Stimulated activated naive CD8-positive, alpha-beta T cell treated with anti-CD3 and anti-CD28 coated beads, Interleukin-15, amount 100 ng/mL, for 72 hours (primary cell): Measurements from ENCODE around the gene MARCHF11.

Experiments used
- ATAC-seq: fragments of 150-1000 bp; cut with Tn5 transposase; 2 replicates; pipeline ENCODE4 v1.10.0; 2021; ENCODE audit warnings: mild to moderate bottlenecking, moderate library complexity
- DNase-seq, 2 donors: peaks; one replicate each; pipeline ENCODE4 v3.0.0; 2021 to 2022
- H3K27ac Mint-ChIP-seq, 2 donors: one replicate each; pipeline ENCODE4 v1.8.0; 2022; ENCODE audit warnings: mild to moderate bottlenecking in 2 of 2, mixed read lengths in 2 of 2, moderate library complexity in 2 of 2
- H3K27me3 Mint-ChIP-seq: one replicate; pipeline ENCODE4 v1.8.0; 2022; ENCODE audit warnings: mixed read lengths
- H3K4me1 Mint-ChIP-seq: one replicate; pipeline ENCODE4 v1.8.0; 2022; ENCODE audit warnings: mild to moderate bottlenecking, mixed read lengths
- H3K4me3 Mint-ChIP-seq, 2 donors: one replicate each; pipeline ENCODE4 v1.8.0; 2022; ENCODE audit warnings: mild to moderate bottlenecking in 2 of 2, mixed read lengths in 2 of 2, moderate library complexity in 1 of 2
- H3K9me3 Mint-ChIP-seq, 2 donors: one replicate each; pipeline ENCODE4 v1.8.0; 2022; ENCODE audit warnings: mixed read lengths in 2 of 2

Gene MARCHF11, protein sequence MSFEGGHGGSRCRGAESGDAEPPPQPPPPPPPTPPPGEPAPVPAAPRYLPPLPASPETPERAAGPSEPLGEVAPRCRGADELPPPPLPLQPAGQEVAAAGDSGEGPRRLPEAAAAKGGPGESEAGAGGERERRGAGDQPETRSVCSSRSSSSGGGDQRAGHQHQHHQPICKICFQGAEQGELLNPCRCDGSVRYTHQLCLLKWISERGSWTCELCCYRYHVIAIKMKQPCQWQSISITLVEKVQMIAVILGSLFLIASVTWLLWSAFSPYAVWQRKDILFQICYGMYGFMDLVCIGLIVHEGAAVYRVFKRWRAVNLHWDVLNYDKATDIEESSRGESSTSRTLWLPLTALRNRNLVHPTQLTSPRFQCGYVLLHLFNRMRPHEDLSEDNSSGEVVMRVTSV

GRCh38 chr5:16179511-16179935 lies at the start of gene MARCHF11:
TSS of gene MARCHF11 (minus strand) at chr5:16179791. CDS start at chr5:16179575, 216 bp downstream.
- peak within 1 kb of the TSS in 1 of 2 donors; percentile 87 for H3K27ac Mint-ChIP-seq
- DNase-seq (no peak), ATAC-seq (no peak)
- H3K4me1 Mint-ChIP-seq: peaks cover 5% of the 10 kb centered on the region
- H3K4me3 Mint-ChIP-seq: peak within 1 kb of the TSS; percentile 30 to 50
- H3K27me3 Mint-ChIP-seq: peaks cover 51% of the 10 kb centered on the region
- peaks cover 3 to 15% of the 10 kb centered on the region in 2 donors for H3K9me3 Mint-ChIP-seq

GRCh38 chr5:16225927-16226326 lies 46.3 kb upstream of the MARCHF11 start:
- no peak overlapping the region for H3K4me3 Mint-ChIP-seq
- H3K27me3 Mint-ChIP-seq: no peaks in the 10 kb centered on the region
- no peak for DNase-seq
- H3K27ac Mint-ChIP-seq: no peak overlapping the region
- H3K4me1 Mint-ChIP-seq: no peaks in the 10 kb centered on the region
- peaks cover 0 to 9% of the 10 kb centered on the region in 2 donors for H3K9me3 Mint-ChIP-seq
- ATAC-seq: no peak

DNA sequence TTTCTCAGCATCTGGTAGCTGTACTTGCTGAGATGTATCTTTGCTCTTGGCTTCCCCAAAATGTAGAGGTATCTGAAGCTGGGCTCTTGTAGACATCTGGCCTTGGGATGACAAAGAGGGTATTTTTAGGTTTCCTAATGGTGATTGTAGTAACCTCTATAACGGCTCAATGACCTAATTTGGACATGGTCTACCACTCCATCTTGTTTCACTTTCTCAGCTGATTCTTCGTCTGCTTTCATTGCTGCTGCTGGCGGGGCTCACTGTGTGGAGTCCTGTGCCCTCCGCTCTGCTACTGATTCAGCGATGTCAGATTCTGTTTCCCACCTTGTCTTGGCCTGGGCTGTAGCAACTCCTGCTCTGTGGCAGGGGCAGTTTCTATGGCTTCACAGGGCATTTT lies 12.7 kb upstream of the MARCHF11 start:
- no peak for ATAC-seq
- Mint-ChIP-seq H3K4me3 (no peak overlapping the region), H3K27ac (no peak overlapping the region), H3K4me1 (no peaks in the 10 kb centered on the region), H3K9me3 (peaks cover 4 to 6% of the 10 kb centered on the region in 2 donors), H3K27me3 (no peaks in the 10 kb centered on the region)
- no peak for DNase-seq

- Mint-ChIP-seq H3K27ac (no peak overlapping the region), H3K4me3 (no peak overlapping the region), H3K27me3 (peaks cover 55% of the 10 kb centered on the region), H3K9me3 (peaks cover 3 to 15% of the 10 kb centered on the region in 2 donors), H3K4me1 (peaks cover 5% of the 10 kb centered on the region)
- ATAC-seq (no peak), DNase-seq (no peak)
These were observed 1.1 kb upstream of the MARCHF11 start for GRCh38 chr5:16180789-16181082.

- DNase-seq: no peak
- peak; percentile 37 for ATAC-seq
- peak overlapping the region in 1 of 2 donors; percentile 26 for H3K4me3 Mint-ChIP-seq
- no peak overlapping the region for H3K27ac Mint-ChIP-seq
- peaks cover 55% of the 10 kb centered on the region for H3K27me3 Mint-ChIP-seq
- H3K4me1 Mint-ChIP-seq: peaks cover 5% of the 10 kb centered on the region
- peaks cover 3 to 15% of the 10 kb centered on the region in 2 donors for H3K9me3 Mint-ChIP-seq
These were observed 571 bp upstream of the MARCHF11 start for GRCh38 chr5:16179936-16180788.

- peak overlapping the region in 1 of 2 donors; percentile 87 for H3K27ac Mint-ChIP-seq
- peak; percentile 13 for DNase-seq
- peaks cover 47% of the 10 kb centered on the region for H3K27me3 Mint-ChIP-seq
- no peak for ATAC-seq
- H3K4me3 Mint-ChIP-seq: peak overlapping the region; percentile 30 to 50
- peaks cover 5% of the 10 kb centered on the region for H3K4me1 Mint-ChIP-seq
- peaks cover 3 to 15% of the 10 kb centered on the region in 2 donors for H3K9me3 Mint-ChIP-seq
These were observed 732 bp downstream of the MARCHF11 start for GRCh38 chr5:16178745-16179372.

GRCh38 chr5:16169550-16169949 lies 10.0 kb downstream of the MARCHF11 start:
- H3K4me3 Mint-ChIP-seq: no peak overlapping the region
- DNase-seq: no peak
- no peak overlapping the region for H3K27ac Mint-ChIP-seq
- no peak for ATAC-seq
- H3K4me1 Mint-ChIP-seq: no peaks in the 10 kb centered on the region
- peaks cover 3 to 6% of the 10 kb centered on the region in 2 donors for H3K9me3 Mint-ChIP-seq
- peaks cover 9% of the 10 kb centered on the region for H3K27me3 Mint-ChIP-seq

GRCh38 chr5:16160706-16161105 lies 18.9 kb downstream of the MARCHF11 start:
- H3K27ac Mint-ChIP-seq: no peak overlapping the region
- peak; percentile 11 to 12 for DNase-seq
- no peaks in the 10 kb centered on the region for H3K27me3 Mint-ChIP-seq
- no peak overlapping the region for H3K4me3 Mint-ChIP-seq
- no peaks in the 10 kb centered on the region for H3K9me3 Mint-ChIP-seq
- H3K4me1 Mint-ChIP-seq: no peaks in the 10 kb centered on the region
- peak; percentile 77 for ATAC-seq

DNA sequence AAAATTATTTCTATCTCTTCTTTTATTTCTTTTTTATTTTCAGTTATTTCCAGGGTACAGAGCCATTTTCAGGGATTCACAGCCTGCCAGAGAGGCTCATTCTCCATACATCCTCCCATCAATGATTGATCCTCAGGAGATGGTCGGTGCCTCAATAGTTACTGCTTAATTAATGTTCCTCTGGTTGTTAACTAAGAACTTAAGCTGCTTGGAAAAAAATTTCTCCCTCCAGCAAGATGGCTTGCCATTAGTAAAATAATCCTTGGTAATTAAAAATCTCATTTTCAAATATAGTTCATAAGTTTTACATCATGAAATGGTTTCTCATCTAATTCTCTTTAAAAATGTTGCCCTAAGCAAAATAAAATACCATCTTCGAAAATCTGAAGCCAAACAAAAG lies 20.0 kb downstream of the MARCHF11 start:
- no peak for ATAC-seq
- no peaks in the 10 kb centered on the region for H3K4me1 Mint-ChIP-seq
- no peaks in the 10 kb centered on the region for H3K9me3 Mint-ChIP-seq
- DNase-seq: no peak
- no peak overlapping the region for H3K27ac Mint-ChIP-seq
- H3K27me3 Mint-ChIP-seq: no peaks in the 10 kb centered on the region
- no peak overlapping the region for H3K4me3 Mint-ChIP-seq

- Mint-ChIP-seq H3K27ac (no peak overlapping the region), H3K4me3 (no peak overlapping the region)
These were observed 23.4 kb downstream of the MARCHF11 start for GRCh38 chr5:16156152-16156551.

GRCh38 chr5:16152601-16153568 lies 26.7 kb downstream of the MARCHF11 start:
- no peaks in the 10 kb centered on the region for H3K27me3 Mint-ChIP-seq
- no peaks in the 10 kb centered on the region for H3K4me1 Mint-ChIP-seq
- H3K4me3 Mint-ChIP-seq: no peak overlapping the region
- ATAC-seq (no peak), DNase-seq (no peak)
- H3K27ac Mint-ChIP-seq: no peak overlapping the region
- peaks cover 7 to 10% of the 10 kb centered on the region in 2 donors for H3K9me3 Mint-ChIP-seq

More at GRCh38 chr5:16156152-16156551, 23.4 kb downstream of the MARCHF11 start:
- Mint-ChIP-seq H3K27me3 (no peaks in the 10 kb centered on the region), H3K4me1 (no peaks in the 10 kb centered on the region), H3K9me3 (no peaks in the 10 kb centered on the region)
- DNase-seq: no peak
- no peak for ATAC-seq

DNA sequence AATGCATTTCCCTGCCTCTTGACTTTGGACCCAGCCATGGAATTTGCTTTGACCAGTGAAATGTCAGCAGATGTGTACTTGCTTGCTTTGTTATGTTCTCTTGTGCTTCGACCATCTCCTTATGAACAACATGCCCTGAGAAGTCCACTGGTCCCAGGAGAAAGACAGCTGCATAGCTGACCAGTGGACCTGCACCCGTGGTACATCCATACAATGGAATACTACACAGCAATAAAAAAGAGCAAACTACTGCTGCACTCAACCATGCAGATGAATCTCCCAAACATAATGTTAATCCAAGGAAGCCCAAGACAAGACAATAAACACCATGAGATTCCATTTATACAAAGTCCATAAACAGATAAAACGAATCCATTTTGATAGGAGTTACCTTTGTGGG lies 30.0 kb downstream of the MARCHF11 start:
- H3K4me3 Mint-ChIP-seq: no peak overlapping the region
- peaks cover 7 to 10% of the 10 kb centered on the region in 2 donors for H3K9me3 Mint-ChIP-seq
- H3K27me3 Mint-ChIP-seq: peaks cover 4% of the 10 kb centered on the region
- H3K27ac Mint-ChIP-seq: no peak overlapping the region
- no peaks in the 10 kb centered on the region for H3K4me1 Mint-ChIP-seq
- DNase-seq (no peak), ATAC-seq (no peak)

DNA sequence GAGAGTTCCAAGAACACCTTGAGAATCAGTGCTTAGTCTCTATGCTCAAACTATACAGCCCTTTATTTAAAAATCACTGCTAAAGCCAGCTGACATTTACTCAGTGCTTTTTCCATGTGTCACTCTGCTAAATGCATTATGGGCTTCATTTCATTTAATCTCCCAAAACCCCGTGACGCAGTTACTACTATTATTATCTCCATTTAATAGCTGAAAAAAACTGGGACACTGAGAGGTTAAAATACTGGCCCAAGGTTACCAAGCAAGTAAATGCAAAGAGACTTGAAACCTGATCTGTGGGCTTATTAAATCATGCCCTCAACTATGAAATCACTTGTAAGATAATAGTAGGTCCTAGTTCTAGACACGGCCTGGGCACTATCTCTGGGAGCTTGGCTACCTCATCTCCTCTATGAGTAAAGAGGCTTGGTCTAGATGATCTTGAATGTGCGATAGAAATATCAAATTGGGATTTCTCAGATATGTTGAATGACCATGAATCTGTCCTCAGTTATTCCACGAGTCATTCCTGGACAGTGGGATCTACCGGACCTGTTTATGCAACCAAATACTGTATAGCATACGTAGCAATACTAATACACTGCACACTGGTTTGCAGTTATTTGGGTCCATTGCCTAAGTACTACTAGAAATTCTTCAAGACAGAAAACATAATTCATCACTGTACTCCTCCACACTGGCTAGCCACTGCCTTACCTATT lies 32.3 kb downstream of the MARCHF11 start:
- ATAC-seq (no peak), DNase-seq (no peak)
- Mint-ChIP-seq H3K27ac (no peak overlapping the region), H3K4me1 (no peaks in the 10 kb centered on the region), H3K27me3 (peaks cover 8% of the 10 kb centered on the region), H3K4me3 (no peak overlapping the region), H3K9me3 (peaks cover 7 to 10% of the 10 kb centered on the region in 2 donors)

DNA sequence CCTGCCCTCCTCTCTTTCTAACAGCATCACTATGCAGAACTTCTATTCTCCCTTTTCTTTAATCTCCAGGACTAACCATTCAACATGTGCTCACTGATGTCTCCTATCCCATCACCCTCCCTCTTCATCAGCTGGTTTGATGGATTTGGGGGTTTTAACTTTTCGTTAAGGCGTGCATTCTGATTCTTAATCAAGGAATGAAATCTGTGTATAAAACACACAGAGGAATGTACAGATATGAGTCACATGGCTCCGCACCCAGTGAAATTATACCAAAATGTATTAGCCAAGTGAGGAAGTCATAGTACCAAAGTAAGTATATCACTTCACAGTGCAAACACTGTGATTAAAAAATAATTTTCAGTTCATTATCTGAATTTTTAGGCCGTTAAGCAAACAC lies 35.2 kb downstream of the MARCHF11 start:
- DNase-seq (no peak), ATAC-seq (no peak)
- no peak overlapping the region for H3K4me3 Mint-ChIP-seq
- H3K27me3 Mint-ChIP-seq: peaks cover 8% of the 10 kb centered on the region
- H3K4me1 Mint-ChIP-seq: no peaks in the 10 kb centered on the region
- H3K27ac Mint-ChIP-seq: no peak overlapping the region
- peaks cover 0 to 4% of the 10 kb centered on the region in 2 donors for H3K9me3 Mint-ChIP-seq
